ENCODE data around the gene CHRM2.

CHRM2 gene

GRCh38 chr7:136957391-136957790, 88.9 kb downstream of the CHRM2 start:
- DNase-seq (ENCODE audit: low read depth in 3 of 3): no peak

- DNase-seq (ENCODE audit: low read depth in 3 of 3): no peak
These were observed 89.6 kb downstream of the CHRM2 start for GRCh38 chr7:136958016-136958415.

GRCh38 chr7:136964347-136964746, 95.9 kb downstream of the CHRM2 start:
- DNase-seq (ENCODE audit: low read depth in 3 of 3): no peak

- no peak for DNase-seq (ENCODE audit: low read depth in 3 of 3)
These were observed 98.4 kb downstream of the CHRM2 start for GRCh38 chr7:136966825-136967224.

GRCh38 chr7:136969761-136970160, 101.3 kb downstream of the CHRM2 start:
- DNase-seq (ENCODE audit: low read depth in 3 of 3): no peak

GRCh38 chr7:136971776-136972175, 103.3 kb downstream of the CHRM2 start:
- DNase-seq (ENCODE audit: low read depth in 3 of 3): no peak

- DNase-seq (ENCODE audit: low read depth in 3 of 3): no peak
These were observed 108.2 kb downstream of the CHRM2 start for GRCh38 chr7:136976504-136977251.

- DNase-seq (ENCODE audit: low read depth in 3 of 3): no peak
These were observed 124.9 kb downstream of the CHRM2 start for GRCh38 chr7:136993377-136993776.

GRCh38 chr7:136997735-136998134, 129.3 kb downstream of the CHRM2 start:
- no peak for DNase-seq (ENCODE audit: low read depth in 3 of 3)

GRCh38 chr7:136998495-136998894, 130.0 kb downstream of the CHRM2 start:
- no peak for DNase-seq (ENCODE audit: low read depth in 3 of 3)

GRCh38 chr7:137000621-137001020, 132.2 kb downstream of the CHRM2 start:
- DNase-seq (ENCODE audit: low read depth in 3 of 3): no peak

GRCh38 chr7:137001041-137001440, 132.6 kb downstream of the CHRM2 start:
- DNase-seq (ENCODE audit: low read depth in 3 of 3): no peak

GRCh38 chr7:137001478-137001877, 133.0 kb downstream of the CHRM2 start:
- DNase-seq (ENCODE audit: low read depth in 3 of 3): no peak

GRCh38 chr7:137003086-137003485, 134.6 kb downstream of the CHRM2 start:
- DNase-seq (ENCODE audit: low read depth in 3 of 3): no peak

- DNase-seq (ENCODE audit: low read depth in 3 of 3): no peak
These were observed 135.1 kb downstream of the CHRM2 start for GRCh38 chr7:137003566-137003965.

- no peak for DNase-seq (ENCODE audit: low read depth in 3 of 3)
These were observed 137.4 kb downstream of the CHRM2 start for GRCh38 chr7:137005873-137006272.

GRCh38 chr7:137006293-137006692, 137.8 kb downstream of the CHRM2 start:
- no peak for DNase-seq (ENCODE audit: low read depth in 3 of 3)

GRCh38 chr7:137007001-137007694, 138.7 kb downstream of the CHRM2 start:
- no peak for DNase-seq (ENCODE audit: low read depth in 3 of 3)

GRCh38 chr7:137009404-137009803, 141.0 kb downstream of the CHRM2 start:
- DNase-seq (ENCODE audit: low read depth in 3 of 3): no peak

GRCh38 chr7:137015015-137015414, 146.6 kb downstream of the CHRM2 start:
- DNase-seq (ENCODE audit: low read depth in 3 of 3): no peak

- DNase-seq (ENCODE audit: low read depth in 3 of 3): no peak
These were observed 148.8 kb downstream of the CHRM2 start for GRCh38 chr7:137017221-137017620.

- no peak for DNase-seq (ENCODE audit: low read depth in 3 of 3)
These were observed 150.0 kb downstream of the CHRM2 start for GRCh38 chr7:137018468-137018867.

- DNase-seq (ENCODE audit: low read depth in 3 of 3): no peak
These were observed 151.9 kb downstream of the CHRM2 start for GRCh38 chr7:137020351-137020750.

Data from stimulated activated CD4-positive, alpha-beta T cell treated with anti-CD3 and anti-CD28 coated beads, TNF-alpha, amount 100 ng/mL, for 48 hours (primary cell).